OCI-LY3 (cell line): Measurements from ENCODE around the gene TGM3.

Source experiments
- EZH2phosphoT487 ChIP-seq: fragments of 200-600 bp; shearing (Covaris generic); IDR thresholded peaks from 2 replicates; pipeline ENCODE4 v1.6.1; 2018; ENCODE audit warnings: antibody characterized with exemption, mixed run types, low read depth
- TF ChIP-seq, protein P1 (sequence below): fragments of 200-600, 300-600 bp; sonication (generic); IDR thresholded peaks from 2 replicates; pipeline ENCODE4 v1.5.1; 2014; ENCODE audit warnings: antibody characterized with exemption, low read length, low read depth

DNA sequence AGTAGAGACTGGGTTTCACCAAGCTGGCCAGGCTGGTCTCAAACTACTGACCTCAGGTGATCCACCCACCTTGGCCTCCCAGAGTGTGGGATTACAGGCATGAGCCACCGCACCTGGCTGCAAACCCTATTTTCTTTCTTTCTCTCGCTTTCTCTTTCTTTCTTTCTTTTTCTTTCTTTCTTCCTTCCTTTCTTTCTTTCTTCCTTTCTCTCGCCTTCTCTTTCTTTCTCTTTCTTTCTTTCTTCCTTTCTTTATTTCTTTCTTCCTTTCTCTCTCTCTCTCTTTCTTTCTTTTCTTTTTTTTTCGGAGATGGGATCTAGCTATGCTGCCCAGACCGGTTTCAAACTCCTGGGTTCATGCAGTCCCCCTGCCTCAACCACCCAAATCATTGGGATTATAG, 47.0 kb upstream of the TGM3 start:
- TF ChIP-seq, protein P1, sequence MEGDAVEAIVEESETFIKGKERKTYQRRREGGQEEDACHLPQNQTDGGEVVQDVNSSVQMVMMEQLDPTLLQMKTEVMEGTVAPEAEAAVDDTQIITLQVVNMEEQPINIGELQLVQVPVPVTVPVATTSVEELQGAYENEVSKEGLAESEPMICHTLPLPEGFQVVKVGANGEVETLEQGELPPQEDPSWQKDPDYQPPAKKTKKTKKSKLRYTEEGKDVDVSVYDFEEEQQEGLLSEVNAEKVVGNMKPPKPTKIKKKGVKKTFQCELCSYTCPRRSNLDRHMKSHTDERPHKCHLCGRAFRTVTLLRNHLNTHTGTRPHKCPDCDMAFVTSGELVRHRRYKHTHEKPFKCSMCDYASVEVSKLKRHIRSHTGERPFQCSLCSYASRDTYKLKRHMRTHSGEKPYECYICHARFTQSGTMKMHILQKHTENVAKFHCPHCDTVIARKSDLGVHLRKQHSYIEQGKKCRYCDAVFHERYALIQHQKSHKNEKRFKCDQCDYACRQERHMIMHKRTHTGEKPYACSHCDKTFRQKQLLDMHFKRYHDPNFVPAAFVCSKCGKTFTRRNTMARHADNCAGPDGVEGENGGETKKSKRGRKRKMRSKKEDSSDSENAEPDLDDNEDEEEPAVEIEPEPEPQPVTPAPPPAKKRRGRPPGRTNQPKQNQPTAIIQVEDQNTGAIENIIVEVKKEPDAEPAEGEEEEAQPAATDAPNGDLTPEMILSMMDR: no peak
- no peak for TF ChIP-seq EZH2phosphoT487
